NT2/D1 (cell line): ENCODE data around the gene HDDC2.

ENCODE experiments used
- DNase-seq: peaks from one replicate; pipeline ENCODE4 v3.0.0-alpha.2; 2011; ENCODE audit warnings: low read depth, low spot score
- H3K27me3 ChIP-seq: 2 replicates; pipeline ENCODE4 v1.6.0; 2011; ENCODE audit warnings: mild to moderate bottlenecking; ENCODE audit not compliant: insufficient read length, insufficient read depth
- H3K36me3 ChIP-seq: 2 replicates; pipeline ENCODE4 v1.6.1; 2011; ENCODE audit warnings: mild to moderate bottlenecking, low read length, mixed read lengths; ENCODE audit not compliant: insufficient read depth, insufficient read length
- H3K4me1 ChIP-seq: 2 replicates; pipeline ENCODE4 v1.5.1; 2011; ENCODE audit not compliant: insufficient read depth, insufficient read length
- H3K4me3 ChIP-seq: 2 replicates; pipeline ENCODE4 v1.5.1; 2011; ENCODE audit warnings: low read depth; ENCODE audit not compliant: insufficient read length
- H3K9ac ChIP-seq: 2 replicates; pipeline ENCODE4 v1.6.0; 2011; ENCODE audit warnings: low read depth; ENCODE audit not compliant: insufficient read length
- H3K9me3 ChIP-seq: 2 replicates; pipeline ENCODE4 v1.5.1; 2011; ENCODE audit warnings: mild to moderate bottlenecking, low read length; ENCODE audit not compliant: insufficient read depth
- SUZ12 ChIP-seq: IDR thresholded peaks from 2 replicates; pipeline ENCODE4 v1.6.1; 2011; ENCODE audit not compliant: insufficient read length, insufficient read depth; ENCODE audit errors: extremely low read depth
- YY1 ChIP-seq: IDR thresholded peaks from 2 replicates; pipeline ENCODE4 v1.6.1; 2011; ENCODE audit not compliant: insufficient read length, insufficient read depth
- ZNF274 ChIP-seq: IDR thresholded peaks from 2 replicates; pipeline ENCODE4 v1.6.1; 2011; ENCODE audit warnings: mild to moderate bottlenecking, low read depth, low read length

Gene HDDC2

DNA sequence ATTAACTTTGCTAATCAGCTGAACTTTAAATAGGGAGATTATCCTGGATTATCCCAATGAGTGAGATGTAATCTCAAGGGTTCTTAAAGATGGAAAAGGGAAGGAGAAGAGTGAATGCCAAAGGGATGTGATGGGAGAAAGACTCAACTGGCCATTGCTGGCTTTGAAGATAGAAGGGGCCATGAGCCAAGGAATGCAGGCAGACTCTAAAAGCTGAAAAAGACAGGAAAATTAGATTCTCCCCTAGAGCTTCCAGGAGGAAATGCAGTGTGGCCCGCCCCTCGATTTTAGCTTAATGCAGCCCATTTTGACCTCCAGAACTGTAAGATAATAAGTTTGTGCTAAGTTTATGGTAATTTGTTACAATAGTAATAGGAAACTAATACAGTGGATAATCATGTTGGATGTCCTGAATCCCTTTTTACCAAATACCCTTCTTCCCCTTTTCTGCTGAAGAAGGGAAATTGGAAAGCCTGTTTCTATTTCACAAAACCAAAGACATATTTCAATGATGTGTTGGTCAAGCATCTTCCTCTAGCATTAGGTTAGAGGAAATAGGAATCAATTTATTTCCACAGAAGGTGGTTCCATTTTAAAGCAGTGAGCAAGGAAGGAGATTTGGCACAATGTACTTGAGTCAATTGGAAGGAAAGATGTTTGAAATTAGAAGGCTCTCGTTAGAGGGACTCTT lies 3.3 kb upstream of the HDDC2 start:
- no peak for TF ChIP-seq SUZ12
- no peak for TF ChIP-seq YY1
- no peak for TF ChIP-seq ZNF274
- no peaks in the 10 kb centered on the region for H3K27me3 ChIP-seq
- DNase-seq = no peak
- no peaks in the 10 kb centered on the region for H3K4me1 ChIP-seq
- H3K9ac ChIP-seq = no peak overlapping the region
- H3K9me3 ChIP-seq = no peaks in the 10 kb centered on the region
- no peak overlapping the region for H3K4me3 ChIP-seq
- H3K36me3 ChIP-seq = peaks cover 4% of the 10 kb centered on the region

DNA sequence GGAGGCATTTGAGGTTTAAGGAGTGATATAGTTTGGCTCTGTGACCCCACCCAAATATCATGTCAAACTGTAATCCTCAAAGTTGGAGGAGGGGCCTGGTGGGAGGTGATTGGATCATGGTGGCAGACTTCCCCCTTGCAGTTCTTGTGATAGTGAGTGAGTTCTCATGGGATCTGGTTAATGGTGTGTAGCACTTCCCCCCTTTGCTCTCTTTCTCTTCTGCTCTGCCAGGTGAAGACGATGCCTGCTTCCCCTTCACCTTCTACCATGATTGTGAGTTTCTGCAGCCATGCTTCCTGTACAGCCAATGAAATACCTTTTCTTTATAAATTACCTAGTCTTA lies 1.7 kb upstream of the HDDC2 start:
- no peaks in the 10 kb centered on the region for H3K9me3 ChIP-seq
- H3K4me1 ChIP-seq = peaks cover 3% of the 10 kb centered on the region
- H3K36me3 ChIP-seq = peaks cover 20% of the 10 kb centered on the region
- no peak for DNase-seq
- H3K27me3 ChIP-seq = no peaks in the 10 kb centered on the region
- TF ChIP-seq ZNF274 (no peak), SUZ12 (no peak), YY1 (no peak)
- no peak overlapping the region for H3K4me3 ChIP-seq
- no peak overlapping the region for H3K9ac ChIP-seq

DNA sequence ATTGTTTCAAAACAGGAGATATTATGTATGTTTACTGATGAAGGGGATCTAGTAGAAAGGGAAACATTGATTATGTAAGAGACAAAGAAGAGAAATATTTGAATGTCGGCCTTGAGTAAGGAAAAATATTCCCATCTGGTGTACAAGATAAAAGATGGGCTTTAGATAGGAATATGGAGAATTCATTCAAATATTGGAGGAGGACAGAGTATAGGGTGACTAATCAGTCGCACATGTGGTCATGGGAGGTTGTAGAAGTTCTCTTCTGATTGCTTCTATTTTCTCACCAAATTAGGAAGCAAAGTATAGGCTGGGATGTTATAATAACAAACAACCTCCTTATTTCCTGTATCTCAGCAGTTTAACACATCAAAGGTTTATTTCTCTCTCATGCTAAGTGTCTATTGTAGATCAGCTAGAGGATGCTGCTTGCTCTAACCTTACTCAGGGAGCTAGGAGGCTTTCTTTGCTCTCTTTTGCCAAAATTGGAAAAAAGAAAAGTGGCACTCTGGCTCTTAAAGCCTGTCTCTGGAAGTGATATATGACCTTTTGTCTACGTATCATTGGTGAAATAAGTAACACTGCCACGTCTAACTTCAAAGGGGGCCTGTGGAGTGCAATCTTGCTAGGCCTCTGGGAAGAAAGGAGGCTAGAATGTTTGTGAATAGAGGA lies 1.2 kb upstream of the HDDC2 start:
- Histone ChIP-seq H3K36me3 (peaks cover 25% of the 10 kb centered on the region), H3K9ac (no peak overlapping the region), H3K9me3 (no peaks in the 10 kb centered on the region), H3K4me1 (peaks cover 3% of the 10 kb centered on the region), H3K27me3 (no peaks in the 10 kb centered on the region), H3K4me3 (no peak overlapping the region)
- no peak for DNase-seq
- TF ChIP-seq YY1 (no peak), ZNF274 (no peak), SUZ12 (no peak)

DNA sequence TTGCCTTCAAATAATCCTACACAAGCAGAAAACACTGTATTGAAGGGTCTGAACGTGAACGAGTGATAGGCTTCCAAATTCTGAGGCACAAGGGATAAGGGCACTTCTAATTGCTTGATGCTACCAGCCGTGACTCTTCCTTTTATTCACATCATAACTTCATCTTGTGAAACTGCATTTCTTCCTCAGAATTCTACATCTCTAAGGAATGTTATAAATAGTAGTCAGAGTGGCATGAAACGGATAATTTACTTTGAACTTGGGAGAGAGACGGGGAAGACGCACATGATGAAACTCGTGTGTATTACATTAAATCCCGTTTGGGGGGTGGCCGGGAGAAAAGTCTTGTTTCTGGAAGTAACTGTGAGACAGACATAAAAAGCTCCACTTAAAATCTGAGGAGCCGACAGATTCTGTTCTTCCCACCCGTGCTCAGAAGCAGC lies 754 bp downstream of the HDDC2 start:
- H3K27me3 ChIP-seq = no peaks in the 10 kb centered on the region
- no peaks in the 10 kb centered on the region for H3K9me3 ChIP-seq
- no peak for TF ChIP-seq SUZ12
- H3K4me3 ChIP-seq = peak overlapping the region; percentile 71
- H3K9ac ChIP-seq = peak overlapping the region; percentile 87
- DNase-seq = no peak
- H3K4me1 ChIP-seq = peaks cover 3% of the 10 kb centered on the region
- peaks cover 45% of the 10 kb centered on the region for H3K36me3 ChIP-seq

DNA sequence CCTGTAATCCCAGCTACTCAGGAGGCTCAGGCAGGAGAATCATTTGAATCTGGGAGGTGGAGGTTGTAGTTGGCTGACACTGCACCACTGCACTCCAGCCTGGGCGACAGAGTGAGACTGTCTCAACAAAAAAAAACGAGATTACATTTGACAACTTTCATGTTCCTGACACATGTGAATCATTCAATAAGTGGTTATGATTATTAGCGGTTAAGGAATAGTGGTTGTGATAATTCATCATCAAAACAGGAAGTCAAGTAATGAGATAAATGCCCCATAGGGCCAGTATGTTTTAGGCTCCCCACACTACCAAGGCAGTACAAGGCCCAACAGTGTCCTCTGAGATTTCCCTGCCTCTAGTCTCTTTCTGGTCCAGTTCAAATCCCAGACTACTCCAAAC lies 2.5 kb downstream of the HDDC2 start:
- Histone ChIP-seq H3K4me3 (no peak overlapping the region), H3K27me3 (no peaks in the 10 kb centered on the region), H3K4me1 (peaks cover 3% of the 10 kb centered on the region), H3K9ac (no peak overlapping the region), H3K9me3 (no peaks in the 10 kb centered on the region), H3K36me3 (peaks cover 56% of the 10 kb centered on the region)
- no peak for DNase-seq
- no peak for TF ChIP-seq SUZ12
- TF ChIP-seq ZNF274 = no peak
- no peak for TF ChIP-seq YY1

DNA sequence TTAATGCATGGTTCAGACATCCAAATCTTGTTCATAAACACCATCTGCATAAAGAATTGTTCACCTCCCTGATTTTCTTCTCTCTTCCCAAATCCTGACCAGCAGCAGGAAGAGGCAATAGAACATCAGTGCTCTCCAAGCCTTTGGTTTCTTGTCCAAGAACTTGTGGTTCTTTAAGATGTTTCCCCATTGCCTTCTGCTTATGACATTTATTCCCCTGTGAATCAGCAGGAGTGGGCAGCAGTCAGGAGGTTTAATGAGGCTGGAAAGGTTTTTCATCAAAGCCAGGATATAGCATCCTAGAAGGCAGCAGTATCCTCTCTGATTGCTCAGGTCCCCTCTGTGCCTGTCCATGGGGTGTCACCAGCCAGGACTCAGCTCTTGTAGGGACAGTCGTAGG lies 5.3 kb downstream of the HDDC2 start:
- Histone ChIP-seq H3K27me3 (no peaks in the 10 kb centered on the region), H3K9ac (no peak overlapping the region), H3K36me3 (peaks cover 74% of the 10 kb centered on the region), H3K9me3 (no peaks in the 10 kb centered on the region), H3K4me1 (peaks cover 3% of the 10 kb centered on the region), H3K4me3 (no peak overlapping the region)
- TF ChIP-seq ZNF274 (no peak), SUZ12 (no peak), YY1 (no peak)
- no peak for DNase-seq

DNA sequence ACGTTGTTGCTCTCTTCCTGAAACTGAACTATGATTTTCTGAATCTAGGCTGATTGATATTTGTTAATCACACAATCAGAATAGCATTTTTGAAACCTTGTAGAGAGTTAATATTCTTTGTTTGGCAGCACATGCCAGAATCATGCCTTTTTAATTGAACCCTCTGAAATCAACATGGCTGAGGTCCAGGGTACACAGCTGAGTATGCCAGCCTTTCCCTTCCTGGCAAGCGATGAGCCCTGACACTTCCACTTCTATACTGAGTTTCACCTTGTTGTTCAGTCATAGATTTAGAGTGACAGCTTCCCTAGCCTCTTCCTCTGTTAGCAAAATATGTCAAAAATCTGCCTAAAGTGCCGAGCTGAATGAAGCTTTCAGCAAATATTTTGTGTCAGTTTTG lies 6.8 kb downstream of the HDDC2 start:
- DNase-seq = no peak
- TF ChIP-seq YY1 = no peak
- no peak for TF ChIP-seq SUZ12
- TF ChIP-seq ZNF274 = no peak
- no peaks in the 10 kb centered on the region for H3K27me3 ChIP-seq
- no peak overlapping the region for H3K4me3 ChIP-seq
- no peak overlapping the region for H3K9ac ChIP-seq
- H3K4me1 ChIP-seq = peaks cover 3% of the 10 kb centered on the region
- H3K36me3 ChIP-seq = peaks cover 81% of the 10 kb centered on the region
- H3K9me3 ChIP-seq = 0 out of 2 replicates have a peak, but pooled peaks cover 5% of the 10 kb centered on the region

DNA sequence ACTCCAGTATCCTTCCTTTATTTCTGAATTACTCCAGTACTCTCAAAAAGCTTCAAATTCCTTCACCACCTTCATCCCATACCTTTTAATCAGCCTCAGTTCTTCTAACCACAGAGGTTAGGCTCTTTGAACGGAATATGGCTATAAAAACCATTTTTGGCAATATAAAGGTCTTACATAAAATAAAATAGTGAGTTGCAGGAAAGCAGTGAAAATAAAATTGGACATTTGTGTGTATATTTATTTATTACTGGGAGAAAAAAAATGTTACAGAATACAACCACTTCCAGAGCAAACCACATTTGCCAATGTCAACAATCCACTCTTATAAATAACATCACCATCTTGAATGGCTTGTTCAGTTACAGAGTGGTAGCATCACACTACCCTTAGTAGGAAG lies 7.7 kb downstream of the HDDC2 start:
- Histone ChIP-seq H3K4me1 (no peaks in the 10 kb centered on the region), H3K9ac (no peak overlapping the region), H3K4me3 (no peak overlapping the region), H3K9me3 (0 out of 2 replicates have a peak, but pooled peaks cover 9% of the 10 kb centered on the region), H3K27me3 (no peaks in the 10 kb centered on the region), H3K36me3 (peaks cover 78% of the 10 kb centered on the region)
- TF ChIP-seq ZNF274 = no peak
- TF ChIP-seq YY1 = no peak
- TF ChIP-seq SUZ12 = no peak
- no peak for DNase-seq
